Skeletal muscle tissue (tissue), 4 donors: ENCODE results near the gene FHOD3. TPM values are rescaled to one million over a fixed set of nuclear protein-coding genes. Genes with fewer than 3 reads are reported as not detected.
A peak's percentile ranks its signal among the peaks of the same experiment; 100 is the strongest.

Experiments used
- H3K27ac ChIP-seq: one replicate; pipeline ENCODE4 v1.7.0; 2013; ENCODE audit warnings: mild to moderate bottlenecking, low read depth, low read length, inconsistent platforms
- H3K27me3 ChIP-seq, 3 donors: one replicate each; pipeline ENCODE4 v1.7.0; 2013; ENCODE audit warnings: low read length in 3 of 3; ENCODE audit not compliant: control insufficient read depth in 3 of 3, insufficient read depth in 3 of 3
- H3K36me3 ChIP-seq, 3 donors: one replicate each; pipeline ENCODE4 v1.7.0; 2013; ENCODE audit warnings: low read length in 3 of 3; ENCODE audit not compliant: control insufficient read depth in 3 of 3, insufficient read depth in 3 of 3
- H3K4me1 ChIP-seq, 3 donors: one replicate each; pipeline ENCODE4 v1.7.0; 2013; ENCODE audit warnings: low read length in 3 of 3, mild to moderate bottlenecking in 3 of 3; ENCODE audit not compliant: control insufficient read depth in 3 of 3, insufficient read depth in 3 of 3
- H3K4me3 ChIP-seq, 3 donors: one replicate each; pipeline ENCODE4 v1.7.0; 2013; ENCODE audit warnings: low read length in 3 of 3
- H3K9ac ChIP-seq, 3 donors: one replicate each; pipeline ENCODE4 v1.7.0; 2013; ENCODE audit warnings: low read length in 3 of 3, mild to moderate bottlenecking in 3 of 3, moderate library complexity in 2 of 3, low read depth in 1 of 3
- H3K9me3 ChIP-seq, 3 donors: one replicate each; pipeline ENCODE4 v1.7.0; 2013; ENCODE audit warnings: low read length in 3 of 3; ENCODE audit not compliant: control insufficient read depth in 3 of 3
- total RNA-seq: library from RNA; depleted of rRNA; stranded (reverse); fragments of >200 nt; gene quantifications from one replicate; pipeline ENCODE4 v1.2.3, GENCODE V29; 2014
- donor health status: Osteomylitis.

Gene FHOD3
- total RNA-seq, 1 donor from 2014 or later = 15.7 TPM

GRCh38 chr18:36826556-36826955 lies 529.0 kb downstream of the FHOD3 start:
- no peak overlapping the region for H3K27ac ChIP-seq
- no peaks in the 10 kb centered on the region for H3K36me3 ChIP-seq
- no peak overlapping the region for H3K4me3 ChIP-seq
- H3K4me1 ChIP-seq = peaks cover 9 to 20% (median 15%) of the 10 kb centered on the region in 3 donors
- no peak overlapping the region for H3K9ac ChIP-seq
- no peaks in the 10 kb centered on the region for H3K27me3 ChIP-seq
- H3K9me3 ChIP-seq = no peaks in the 10 kb centered on the region

DNA sequence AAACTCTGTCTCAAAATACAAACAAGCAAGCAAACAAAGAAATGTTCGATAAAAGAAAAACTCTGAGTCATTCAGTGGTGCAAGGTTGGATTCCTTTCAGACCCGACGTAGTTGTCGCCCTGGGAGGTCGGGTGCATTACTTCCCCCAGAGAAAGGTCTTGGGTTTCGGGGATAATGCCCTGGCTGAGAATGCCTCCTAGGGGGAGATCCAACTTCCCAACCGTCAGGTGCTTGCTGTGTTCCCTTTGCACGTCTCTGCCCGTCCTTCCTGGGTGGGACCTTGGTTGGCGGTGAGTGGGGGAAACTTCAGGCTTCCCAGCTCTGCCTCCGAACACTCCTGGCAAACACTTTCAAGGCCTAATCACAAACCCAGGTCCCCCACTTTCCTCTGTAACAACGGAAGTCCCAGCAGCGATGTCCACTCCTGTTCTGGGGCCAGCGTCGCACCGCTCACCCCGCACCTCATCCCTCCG lies 530.7 kb downstream of the FHOD3 start:
- H3K36me3 ChIP-seq = no peaks in the 10 kb centered on the region
- no peaks in the 10 kb centered on the region for H3K9me3 ChIP-seq
- H3K27ac ChIP-seq = peak overlapping the region; percentile 84
- peaks cover 9 to 20% (median 15%) of the 10 kb centered on the region in 3 donors for H3K4me1 ChIP-seq
- H3K27me3 ChIP-seq = no peaks in the 10 kb centered on the region
- peak overlapping the region; percentile 88 to 91 (median 90) for H3K9ac ChIP-seq
- peak overlapping the region; percentile 94 to 100 (median 98) for H3K4me3 ChIP-seq

DNA sequence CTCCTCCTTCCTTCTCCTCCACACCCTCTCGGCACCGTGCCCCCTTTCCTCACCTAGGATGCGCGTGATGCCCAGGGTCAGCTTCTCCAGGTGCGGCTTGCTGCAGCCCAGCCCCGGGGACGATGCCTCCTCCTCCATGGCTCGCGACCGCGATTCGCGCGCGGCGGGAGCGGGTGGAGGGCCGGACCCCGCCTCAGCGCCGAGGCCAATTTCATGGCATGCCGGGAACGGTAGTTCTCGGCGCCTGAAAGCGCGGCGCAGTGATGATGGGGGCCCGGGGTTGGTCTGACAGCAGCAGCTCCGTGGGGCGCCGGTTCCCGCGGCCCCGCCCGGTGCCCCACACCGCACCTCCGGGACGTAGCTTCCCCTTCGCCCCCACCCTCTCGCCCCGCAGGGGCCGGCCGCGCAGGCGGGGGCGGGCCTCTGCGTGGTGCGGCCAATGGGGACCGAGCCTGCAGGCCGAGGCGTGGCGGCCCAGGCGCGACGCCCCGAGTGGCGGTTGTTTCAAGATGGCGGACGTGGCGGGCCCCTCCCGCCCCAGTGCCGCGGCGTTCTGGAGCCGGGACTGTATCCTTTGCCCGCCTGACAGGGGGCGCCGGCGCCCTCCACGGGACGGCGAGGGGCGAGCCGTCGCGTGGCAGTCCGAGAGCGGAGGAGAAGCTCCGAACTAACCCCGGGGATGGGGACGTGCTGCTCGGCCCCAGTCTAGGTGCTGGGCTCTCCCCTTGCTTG lies 531.3 kb downstream of the FHOD3 start, which contains the start of the genes KIAA1328 and TPGS2:
Gene KIAA1328 (plus strand): TSS at position 498 of the 732 bp plus-strand sequence. CDS start 12 bp downstream, at position 510.
Gene TPGS2 (minus strand): TSS at position 373 of the 732 bp plus-strand sequence. CDS start 235 bp downstream, at position 138.
- peak within 1 kb of the TSS; percentile 84 for H3K27ac ChIP-seq
- peak within 1 kb of the TSS; percentile 90 to 91 (median 90) for H3K9ac ChIP-seq
- H3K36me3 ChIP-seq = no peaks in the 10 kb centered on the region
- H3K27me3 ChIP-seq = no peaks in the 10 kb centered on the region
- no peaks in the 10 kb centered on the region for H3K9me3 ChIP-seq
- peaks cover 9 to 20% (median 15%) of the 10 kb centered on the region in 3 donors for H3K4me1 ChIP-seq
- H3K4me3 ChIP-seq = peak within 1 kb of the TSS; percentile 94 to 100 (median 98)

Other genes starting within 250 kb of the FHOD3 start
- gene RPRD1A, start 230.2 kb upstream of the FHOD3 start, total RNA-seq = 35.0 TPM
- gene SLC39A6, start 168.4 kb upstream of the FHOD3 start, total RNA-seq = 35.5 TPM
- gene ELP2, start 167.8 kb upstream of the FHOD3 start, total RNA-seq = 156 TPM
- gene MOCOS, start 110.2 kb upstream of the FHOD3 start, total RNA-seq = 0.52 TPM